ENCODE results near the gene L1TD1. TPM values are rescaled to one million over a fixed set of nuclear protein-coding genes. Genes with fewer than 3 reads are reported as not detected.

Gene L1TD1
- total RNA-seq, 6 experiments from 2014 or later = not detected

- H3K27ac Mint-ChIP-seq = no peak overlapping the region
- no peak for DNase-seq
- no peak overlapping the region for H3K4me3 Mint-ChIP-seq
- H3K9me3 Mint-ChIP-seq = peaks cover 14% of the 10 kb centered on the region; the same call in 1 of the 2 replicates
- no peak for TF ChIP-seq CTCF (IDR thresholded peaks at IDR 0.05)
- no peaks in the 10 kb centered on the region for H3K4me1 Mint-ChIP-seq (ENCODE audit: low read depth)
- H3K27me3 Mint-ChIP-seq (ENCODE audit: insufficient read depth) = no peaks in the 10 kb centered on the region
- no peaks in the 10 kb centered on the region for H3K36me3 Mint-ChIP-seq (ENCODE audit: low read depth)
Measured at GRCh38 chr1:62221171-62221570, 26.5 kb downstream of the L1TD1 start.

GRCh38 chr1:62222321-62222720 is 27.7 kb downstream of the L1TD1 start:
- Mint-ChIP-seq H3K36me3 (ENCODE audit: low read depth) (no peaks in the 10 kb centered on the region), H3K27me3 (ENCODE audit: insufficient read depth) (no peaks in the 10 kb centered on the region; the same call in 1 of the 2 replicates), H3K9me3 (peaks cover 16% of the 10 kb centered on the region; the same call in 1 of the 2 replicates), H3K27ac (no peak overlapping the region), H3K4me1 (ENCODE audit: low read depth) (no peaks in the 10 kb centered on the region), H3K4me3 (no peak overlapping the region)
- DNase-seq = no peak
- no peak for TF ChIP-seq CTCF (IDR thresholded peaks at IDR 0.05)

GRCh38 chr1:62224182-62224581 is 29.5 kb downstream of the L1TD1 start:
- Mint-ChIP-seq H3K4me1 (ENCODE audit: low read depth) (no peaks in the 10 kb centered on the region; the same call in 1 of the 2 replicates), H3K36me3 (ENCODE audit: low read depth) (peaks cover 4% of the 10 kb centered on the region; the same call in 1 of the 2 replicates), H3K27me3 (ENCODE audit: insufficient read depth) (no peaks in the 10 kb centered on the region; the same call in 1 of the 2 replicates), H3K27ac (no peak overlapping the region), H3K9me3 (peaks cover 16% of the 10 kb centered on the region), H3K4me3 (no peak overlapping the region)
- no peak for DNase-seq
- TF ChIP-seq CTCF (IDR thresholded peaks at IDR 0.05) = no peak

GRCh38 chr1:62227496-62227895 is 32.8 kb downstream of the L1TD1 start:
- Mint-ChIP-seq H3K27ac (no peak overlapping the region), H3K4me3 (no peak overlapping the region), H3K4me1 (ENCODE audit: low read depth) (peaks cover 19% of the 10 kb centered on the region; the same call in 1 of the 2 replicates), H3K36me3 (ENCODE audit: low read depth) (peaks cover 4% of the 10 kb centered on the region; the same call in 1 of the 2 replicates), H3K27me3 (ENCODE audit: insufficient read depth) (no peaks in the 10 kb centered on the region; the same call in 1 of the 2 replicates), H3K9me3 (peaks cover 28% of the 10 kb centered on the region)
- TF ChIP-seq CTCF (IDR thresholded peaks at IDR 0.05) = no peak
- no peak for DNase-seq

- no peak for DNase-seq
- no peak overlapping the region for H3K27ac Mint-ChIP-seq
- peaks cover 35% of the 10 kb centered on the region for H3K9me3 Mint-ChIP-seq
- TF ChIP-seq CTCF (IDR thresholded peaks at IDR 0.05) = no peak
- H3K4me1 Mint-ChIP-seq (ENCODE audit: low read depth) = peaks cover 19% of the 10 kb centered on the region; the same call in 1 of the 2 replicates
- H3K36me3 Mint-ChIP-seq (ENCODE audit: low read depth) = peaks cover 11% of the 10 kb centered on the region; the same call in 1 of the 2 replicates
- no peak overlapping the region for H3K4me3 Mint-ChIP-seq
- no peaks in the 10 kb centered on the region; the same call in 1 of the 2 replicates for H3K27me3 Mint-ChIP-seq (ENCODE audit: insufficient read depth)
Measured at GRCh38 chr1:62228136-62228882, 33.7 kb downstream of the L1TD1 start.
